Fibroblast of the conjunctiva (primary cell): Measurements from ENCODE around the gene OR12D3.
"Not testable (repeated sequence)": the region's sequence is repeated elsewhere in the genome, so short reads cannot be mapped to it uniquely, and the experiment has no call there.

Source experiments
- DNase-seq: peaks from one replicate; pipeline ENCODE4 v3.0.0-alpha.2; 2010; ENCODE audit warnings: low read depth

The OR12D3 gene

GRCh38 chr6:29375191-29375590 lies at the start of gene OR12D3:
TSS of gene OR12D3 (minus strand) at chr6:29375291. CDS start at chr6:29375287, 4 bp downstream.
- no peak for DNase-seq

GRCh38 chr6:29424575-29424974 lies 49.5 kb upstream of the OR12D3 start:
- DNase-seq: no peak

- DNase-seq: no peak
Observed at GRCh38 chr6:29424168-29424567, 49.1 kb upstream of the OR12D3 start.

- DNase-seq: no peak
Observed at GRCh38 chr6:29419516-29419915, 44.4 kb upstream of the OR12D3 start.

- DNase-seq: no peak
Observed at GRCh38 chr6:29414588-29414987, 39.5 kb upstream of the OR12D3 start, which contains the start of gene OR12D1. TSS of gene OR12D1 (plus strand) at chr6:29414928.

- no peak for DNase-seq
Observed at GRCh38 chr6:29403801-29404200, 28.7 kb upstream of the OR12D3 start.

DNA sequence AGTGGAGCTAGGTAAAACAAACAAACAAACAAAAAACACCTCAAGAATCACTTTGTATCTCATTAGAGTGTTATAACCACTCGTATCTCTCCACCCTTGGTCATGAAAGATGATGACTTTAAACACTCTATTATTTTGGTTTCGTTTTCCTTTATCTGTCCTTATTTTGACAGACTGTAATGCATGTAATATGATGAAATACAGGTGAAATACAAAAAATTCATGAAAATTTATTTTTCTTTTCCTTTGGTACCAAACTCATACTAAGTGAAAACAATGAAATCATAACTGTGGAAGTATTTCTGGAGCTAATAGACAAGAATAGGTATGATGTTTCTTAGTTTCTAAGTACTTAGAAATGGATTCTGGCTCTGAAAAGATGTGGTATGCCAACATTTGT lies 24.4 kb upstream of the OR12D3 start:
- DNase-seq: no peak

DNA sequence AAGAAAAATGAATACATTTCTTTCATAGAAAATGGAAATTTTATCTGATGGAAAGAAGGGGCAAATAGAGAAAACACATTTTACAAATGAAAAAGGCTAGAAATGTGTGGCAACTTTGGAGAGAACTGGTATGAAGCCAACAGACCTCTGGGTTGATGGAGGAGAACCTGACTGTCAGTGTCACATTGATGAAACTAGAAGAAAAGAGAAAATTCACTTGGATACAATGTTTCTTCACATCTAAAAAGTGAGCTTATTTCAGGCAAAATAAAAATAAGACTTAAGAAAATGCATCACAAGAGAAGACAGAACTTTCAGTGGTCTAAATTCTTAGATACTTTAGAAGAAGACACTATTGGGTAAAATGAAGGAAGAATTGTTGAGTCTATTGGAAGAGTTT lies 20.2 kb upstream of the OR12D3 start, which contains the start of gene OR12D2:
TSS of gene OR12D2 (plus strand) at position 301 of the 400 bp plus-strand sequence. CDS start 1,069 bp downstream, outside the sequence.
- DNase-seq: no peak

GRCh38 chr6:29388533-29388932 lies 13.4 kb upstream of the OR12D3 start:
- DNase-seq: no peak

GRCh38 chr6:29376003-29376402 lies 912 bp upstream of the OR12D3 start:
- no peak for DNase-seq

DNA sequence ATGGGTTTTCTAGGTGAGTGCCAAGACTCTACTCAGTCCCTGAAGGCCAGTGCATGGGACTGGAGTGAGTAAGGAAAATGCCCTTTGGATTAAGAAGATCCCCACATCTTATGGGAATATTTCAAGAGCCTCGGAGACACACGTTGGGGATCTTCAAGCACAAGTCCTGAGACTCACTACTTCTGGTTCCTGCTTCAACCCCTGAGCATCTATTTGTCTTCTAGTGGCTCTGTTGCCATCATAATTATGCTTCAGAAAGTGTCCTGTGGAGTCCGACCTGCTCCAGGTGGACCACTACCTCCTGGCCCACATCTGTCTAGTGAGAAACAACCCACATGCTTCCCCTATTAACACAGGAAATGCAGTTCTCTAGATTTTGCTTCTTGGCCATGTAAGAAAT lies 6.3 kb downstream of the OR12D3 start, which contains the start of gene OR5V1:
TSS of gene OR5V1 (minus strand) at position 101 of the 400 bp plus-strand sequence. CDS start 12,670 bp downstream, outside the sequence.
- DNase-seq: no peak

DNA sequence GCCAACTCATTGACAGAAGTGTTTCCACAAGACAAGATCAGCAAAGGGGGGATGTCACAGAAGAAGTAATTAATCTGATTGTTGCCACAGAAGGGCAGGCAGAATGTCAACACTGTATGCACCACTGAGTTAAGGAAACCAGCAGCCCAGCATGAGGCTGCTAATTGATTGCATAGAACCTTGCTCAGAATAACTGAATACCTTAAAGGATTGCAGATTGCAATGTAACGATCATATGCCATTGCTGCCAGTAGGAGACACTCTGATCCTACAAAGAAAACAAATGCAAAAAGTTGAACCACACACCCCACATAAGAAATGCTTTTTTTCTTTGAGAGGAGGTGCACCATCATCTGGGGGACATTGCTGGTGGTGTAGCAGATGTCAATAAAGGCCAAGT lies 19.5 kb downstream of the OR12D3 start:
- DNase-seq: no peak

GRCh38 chr6:29354980-29355379 lies 20.1 kb downstream of the OR12D3 start:
- no peak for DNase-seq

GRCh38 chr6:29349348-29349747 lies 25.7 kb downstream of the OR12D3 start:
- DNase-seq: not testable (repeated sequence)

DNA sequence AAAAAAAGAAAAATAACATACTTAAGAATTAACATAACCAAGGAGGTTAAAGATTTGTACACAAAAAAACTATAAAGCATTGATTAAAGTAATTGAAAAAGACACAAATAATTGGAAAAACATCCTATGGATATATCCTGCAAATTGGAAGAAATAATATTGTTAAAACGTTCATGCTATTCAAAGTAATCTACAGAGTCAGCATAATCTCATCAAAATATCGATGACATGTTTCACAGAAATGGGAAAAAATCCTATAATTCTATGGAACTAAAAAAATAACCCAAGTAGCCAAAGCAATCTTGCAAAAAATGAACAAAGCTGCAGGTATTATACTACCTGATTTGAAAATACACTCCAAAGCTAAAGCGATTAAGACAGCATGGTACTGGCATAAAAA lies 29.7 kb downstream of the OR12D3 start:
- DNase-seq: no peak

GRCh38 chr6:29336269-29336668 lies 38.8 kb downstream of the OR12D3 start:
- no peak for DNase-seq

- DNase-seq: no peak
Observed at GRCh38 chr6:29332676-29333075, 42.4 kb downstream of the OR12D3 start.

DNA sequence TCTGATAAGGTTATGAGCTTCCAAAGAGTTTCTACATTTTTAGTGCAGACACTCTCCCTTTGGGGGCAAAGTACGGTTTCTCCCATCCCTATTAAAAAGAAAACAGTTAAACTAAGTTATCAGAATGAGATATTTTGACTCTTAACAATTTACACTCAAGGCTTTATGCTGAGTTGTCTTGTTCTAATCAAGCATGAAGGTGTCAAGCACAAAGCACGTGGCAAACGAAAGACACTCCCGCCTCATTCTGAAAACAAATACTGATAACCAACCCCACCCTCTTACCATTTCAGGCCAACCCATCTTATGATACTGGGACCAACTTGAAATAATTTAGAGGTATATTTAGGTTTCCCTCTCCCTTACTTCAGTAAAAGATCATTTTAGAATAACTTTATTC lies 49.3 kb downstream of the OR12D3 start:
- no peak for DNase-seq
